ENCODE data around the gene PROX1.

The PROX1 gene

GRCh38 chr1:214027498-214027897 is 39.7 kb downstream of the PROX1 start:
- DNase-seq = no peak

- no peak for DNase-seq
Observed at GRCh38 chr1:214028095-214028494, 40.3 kb downstream of the PROX1 start.

GRCh38 chr1:214028649-214029406 is 41.1 kb downstream of the PROX1 start:
- no peak for DNase-seq

- DNase-seq = no peak
Observed at GRCh38 chr1:214029796-214030195, 42.0 kb downstream of the PROX1 start.

GRCh38 chr1:214031267-214031650 is 43.5 kb downstream of the PROX1 start:
- DNase-seq = no peak

- no peak for DNase-seq
Observed at GRCh38 chr1:214037468-214037867, 49.7 kb downstream of the PROX1 start.

DNA sequence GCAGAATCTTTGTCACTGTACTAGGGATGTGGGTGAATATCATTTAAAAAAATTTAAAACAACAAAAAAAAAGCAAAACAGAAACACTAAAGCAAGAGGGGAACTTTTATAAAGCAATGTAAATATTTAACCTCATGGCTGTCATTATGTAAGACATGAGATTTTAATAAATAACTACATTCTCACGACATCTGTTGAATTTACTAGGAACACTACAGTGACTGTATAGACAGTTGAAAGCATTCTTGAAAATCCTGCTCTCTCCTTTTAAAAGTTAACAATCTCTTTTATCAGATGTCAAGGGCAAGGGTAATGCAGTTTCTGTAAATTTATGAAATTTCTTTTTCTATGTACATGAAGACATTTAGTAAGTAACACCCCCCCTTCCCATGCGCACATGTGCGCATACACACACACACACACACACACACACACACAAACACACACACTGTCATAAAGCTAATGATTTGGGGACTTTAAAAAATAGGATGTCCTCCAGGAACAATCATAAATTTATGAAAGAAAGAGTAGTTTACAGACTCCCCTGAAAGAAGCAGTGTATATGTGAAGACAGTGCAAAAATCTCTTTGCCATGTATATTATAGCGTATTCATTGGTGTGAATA is 51.7 kb downstream of the PROX1 start:
- DNase-seq = no peak

DNA sequence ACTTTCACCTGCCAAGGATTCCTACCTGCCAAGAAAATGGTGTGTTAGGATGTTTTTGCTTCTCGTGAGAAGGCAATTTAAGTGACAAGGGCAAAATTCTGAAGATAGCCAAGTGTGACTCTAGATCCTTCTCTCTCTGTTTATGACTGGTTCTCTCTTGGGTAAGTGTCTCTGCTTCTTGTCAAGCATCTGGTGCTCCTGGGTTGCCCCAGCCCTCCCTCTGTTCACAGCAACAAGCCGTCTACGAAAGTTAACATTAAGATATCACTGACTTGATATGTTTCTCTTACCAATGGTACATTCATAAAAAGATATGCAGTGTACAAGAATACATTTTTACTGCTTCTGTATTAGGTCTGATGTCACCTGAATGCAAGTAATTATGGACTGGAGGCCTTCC is 55.4 kb downstream of the PROX1 start:
- no peak for DNase-seq

DNA sequence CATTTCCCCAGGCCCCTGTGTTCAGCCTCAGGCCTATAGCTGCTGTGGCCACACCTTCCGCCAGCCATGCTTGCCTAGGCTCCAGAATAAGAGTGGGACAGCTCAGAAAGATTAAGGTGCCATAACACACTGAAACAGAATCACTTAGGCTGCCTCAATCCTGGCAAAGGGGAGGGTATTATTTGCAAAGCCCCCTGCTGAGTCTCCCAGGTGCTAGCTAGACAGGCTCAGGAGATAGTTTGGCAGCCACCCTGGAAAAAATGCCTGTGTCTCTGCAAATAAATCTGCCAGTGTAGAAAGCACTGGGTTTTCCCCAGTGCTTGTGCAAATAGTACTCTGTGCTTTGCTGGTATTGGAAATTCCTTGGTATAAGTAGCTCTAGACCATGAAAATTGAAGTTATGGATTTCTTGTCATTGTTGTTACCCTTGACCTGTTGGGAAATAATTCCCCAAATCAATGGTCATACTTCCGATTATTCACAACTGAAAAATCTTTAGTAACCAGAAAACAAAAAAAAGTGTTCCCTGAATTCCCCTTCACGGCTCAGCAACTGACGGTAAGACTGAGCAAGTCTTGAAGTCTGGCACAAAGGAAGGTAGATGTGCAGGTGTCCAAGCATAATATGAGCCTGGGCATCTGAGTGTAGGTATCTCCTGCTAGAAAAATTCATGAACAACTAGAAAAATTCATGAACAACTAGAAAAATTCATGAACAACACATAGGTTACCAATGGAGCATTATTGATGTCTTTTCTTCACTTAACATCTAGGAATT is 56.9 kb downstream of the PROX1 start:
- no peak for DNase-seq

GRCh38 chr1:214050513-214051401 is 63.0 kb downstream of the PROX1 start:
- no peak for DNase-seq

DNA sequence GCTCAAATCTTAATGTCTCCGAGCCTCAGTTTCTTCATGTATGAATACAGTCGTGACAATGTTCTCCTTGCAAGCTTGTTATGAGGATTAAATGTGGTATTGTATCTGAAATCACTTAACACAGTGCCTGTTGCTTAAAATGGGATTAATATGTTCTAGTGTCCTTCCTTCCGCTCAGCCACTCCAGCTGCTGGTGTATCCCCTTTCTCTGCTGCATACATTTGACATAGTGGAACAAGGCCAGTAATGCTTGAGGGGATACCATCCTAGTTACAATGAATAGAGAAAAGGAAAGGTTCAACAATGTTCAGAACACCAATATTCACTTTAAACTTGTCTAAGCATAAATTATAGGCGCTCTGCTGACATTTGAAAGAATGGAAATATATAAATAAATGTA is 64.0 kb downstream of the PROX1 start:
- DNase-seq = no peak

DNA sequence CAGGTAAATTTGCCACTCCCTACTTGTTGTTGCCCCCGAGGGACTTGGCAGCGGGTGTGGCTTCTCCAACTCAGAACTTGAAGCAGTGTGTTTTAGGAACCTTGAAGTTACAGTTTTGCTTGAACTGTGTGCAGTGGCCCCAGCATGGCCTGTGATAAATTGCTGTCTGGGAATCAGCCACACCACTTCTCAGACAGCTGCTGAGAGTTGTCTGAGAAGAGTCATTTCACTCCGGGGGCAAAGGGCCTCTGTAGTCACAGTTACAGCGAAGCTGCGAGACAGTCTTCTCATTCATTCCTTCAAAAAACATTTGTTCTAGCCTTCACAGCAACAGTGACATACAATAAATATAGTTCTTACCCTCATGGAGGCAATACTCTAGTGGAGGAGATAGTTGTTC is 70.3 kb downstream of the PROX1 start:
- DNase-seq = no peak

- DNase-seq = no peak
Observed at GRCh38 chr1:214066190-214066589, 78.4 kb downstream of the PROX1 start.

GRCh38 chr1:214066936-214067335 is 79.2 kb downstream of the PROX1 start:
- no peak for DNase-seq

DNA sequence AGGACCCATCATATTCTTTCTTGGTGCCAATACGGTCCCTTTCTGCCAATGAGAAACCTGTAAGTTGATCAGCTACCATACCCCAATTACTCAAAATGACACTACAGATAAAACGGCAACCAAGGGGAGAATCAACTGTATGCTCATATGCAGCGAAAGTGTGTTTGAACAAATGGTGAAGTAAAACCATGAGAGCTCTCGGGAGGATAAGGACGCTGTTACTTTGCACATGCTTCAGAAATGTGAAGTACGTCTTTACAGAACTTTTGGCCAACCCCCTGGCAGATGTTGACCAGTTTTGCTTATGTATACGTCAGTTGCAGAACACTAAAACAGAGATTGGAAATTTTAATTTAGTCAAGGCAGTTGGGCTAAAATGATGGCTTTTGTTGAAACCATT is 79.6 kb downstream of the PROX1 start:
- DNase-seq = no peak

DNA sequence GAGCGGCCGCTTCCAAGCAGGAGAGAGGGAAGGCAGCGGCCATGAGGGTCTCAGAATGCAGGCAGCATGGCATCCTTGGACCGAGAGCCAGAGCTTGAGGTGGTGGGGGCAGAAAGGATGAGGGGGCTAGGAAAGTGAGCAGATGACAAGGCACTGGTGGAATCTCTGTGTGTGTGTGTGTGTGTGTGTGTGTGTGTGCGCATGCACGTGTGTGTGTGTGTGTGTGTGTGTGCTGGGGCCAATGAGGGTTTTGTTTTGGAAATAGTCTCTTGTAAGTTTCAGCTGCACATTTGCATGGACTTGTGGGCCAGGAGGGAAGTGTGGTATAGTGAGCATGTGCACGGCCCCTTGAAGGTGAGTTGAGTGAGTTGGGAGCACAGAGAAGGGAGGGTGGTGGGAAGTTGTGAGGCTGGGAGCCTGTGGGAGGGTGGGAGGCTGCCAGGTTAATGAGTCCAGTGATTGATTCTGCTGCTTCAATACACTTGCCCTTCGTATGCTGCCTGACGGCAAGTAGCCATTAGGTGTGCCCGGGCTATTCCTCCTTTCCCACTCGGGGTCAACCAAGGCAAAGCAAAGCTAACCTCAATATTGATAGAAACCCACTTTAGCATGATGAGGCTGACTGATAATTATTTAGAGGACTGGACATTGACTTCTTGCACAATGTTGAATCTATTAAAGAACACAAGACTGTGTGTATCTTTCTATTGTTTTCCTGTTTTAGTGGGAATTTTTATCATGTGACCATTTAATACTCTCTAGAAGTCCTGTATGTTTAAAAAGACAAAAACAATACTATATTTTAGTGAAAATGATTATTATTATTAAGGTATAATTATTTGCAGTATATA is 80.3 kb downstream of the PROX1 start:
- no peak for DNase-seq

DNA sequence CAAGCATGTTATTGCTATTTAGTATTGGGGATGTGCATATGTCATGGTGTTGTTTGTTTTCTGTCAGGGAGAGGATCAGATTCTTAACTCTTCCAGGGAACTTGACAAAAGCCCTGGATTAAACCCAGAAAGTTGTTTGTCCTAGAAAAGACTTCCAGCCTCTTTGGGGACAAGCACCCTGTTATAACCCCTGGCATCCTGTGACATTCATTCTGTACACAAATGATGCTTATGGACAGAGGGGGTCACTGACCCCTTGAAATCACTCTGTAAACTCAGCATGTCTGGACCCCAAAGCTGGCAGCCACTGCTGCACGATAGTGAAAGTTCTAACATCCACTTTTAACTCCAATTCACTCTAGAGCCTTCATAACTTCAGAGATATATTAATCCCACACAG is 81.2 kb downstream of the PROX1 start:
- DNase-seq = no peak

- no peak for DNase-seq
Observed at GRCh38 chr1:214071469-214071868, 83.7 kb downstream of the PROX1 start.

- no peak for DNase-seq
Observed at GRCh38 chr1:214072426-214073157, 84.8 kb downstream of the PROX1 start.

- DNase-seq = no peak
Observed at GRCh38 chr1:214074477-214074876, 86.7 kb downstream of the PROX1 start.

DNA sequence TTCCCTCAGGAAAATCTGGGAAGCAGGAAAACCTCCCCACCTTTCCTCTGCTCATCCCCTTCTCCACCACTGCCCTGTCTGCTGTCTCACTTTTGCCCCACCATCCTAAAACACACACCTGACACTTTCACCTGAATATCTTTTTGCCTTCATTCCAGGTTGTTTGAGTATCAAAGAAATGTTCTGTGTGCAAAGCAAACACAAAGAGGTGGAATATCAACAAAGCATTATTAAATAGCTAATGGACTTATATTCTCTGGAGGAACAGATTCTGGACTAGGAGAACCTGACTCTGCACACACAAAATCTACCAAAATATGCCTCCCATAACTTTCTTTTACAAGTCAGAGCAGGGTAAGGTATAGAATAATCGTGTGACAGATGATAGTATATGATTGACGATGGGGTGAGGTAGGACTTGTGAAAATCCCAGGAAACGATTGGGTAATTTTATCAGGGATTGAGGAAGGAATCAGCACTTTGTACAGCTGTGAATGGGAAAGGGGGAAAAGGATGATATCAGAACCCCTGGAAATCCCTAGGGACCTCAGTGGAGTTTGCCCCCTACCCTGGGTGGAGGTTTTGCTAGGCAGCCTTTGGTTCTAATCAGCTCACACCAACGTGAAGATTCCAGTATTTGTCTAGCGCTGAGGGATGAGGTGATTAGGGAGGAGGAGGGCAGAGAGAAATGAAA is 87.7 kb downstream of the PROX1 start:
- DNase-seq = no peak
